ENCODE measurements around the gene RAPH1.

DNA sequence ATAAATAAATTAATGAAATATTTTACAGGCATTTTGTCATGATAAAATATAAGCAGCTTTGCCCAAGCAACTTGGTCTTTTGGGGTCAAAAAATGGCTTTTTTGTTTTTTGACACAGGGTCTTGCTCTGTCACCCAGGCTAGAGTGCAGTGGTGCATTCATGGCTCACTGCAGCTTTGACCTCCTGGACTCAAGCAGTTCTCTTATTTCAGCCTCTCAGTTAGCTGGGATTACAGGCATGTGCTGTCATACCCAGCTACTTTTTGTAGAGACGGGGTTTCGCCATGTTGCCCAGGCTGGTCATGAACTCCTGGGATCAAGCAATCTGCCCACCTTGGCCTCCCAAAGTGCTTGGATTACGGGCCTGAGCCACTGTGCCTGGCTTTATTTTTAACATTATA is 155.9 kb downstream of the RAPH1 start:
- TF ChIP-seq, protein P1, sequence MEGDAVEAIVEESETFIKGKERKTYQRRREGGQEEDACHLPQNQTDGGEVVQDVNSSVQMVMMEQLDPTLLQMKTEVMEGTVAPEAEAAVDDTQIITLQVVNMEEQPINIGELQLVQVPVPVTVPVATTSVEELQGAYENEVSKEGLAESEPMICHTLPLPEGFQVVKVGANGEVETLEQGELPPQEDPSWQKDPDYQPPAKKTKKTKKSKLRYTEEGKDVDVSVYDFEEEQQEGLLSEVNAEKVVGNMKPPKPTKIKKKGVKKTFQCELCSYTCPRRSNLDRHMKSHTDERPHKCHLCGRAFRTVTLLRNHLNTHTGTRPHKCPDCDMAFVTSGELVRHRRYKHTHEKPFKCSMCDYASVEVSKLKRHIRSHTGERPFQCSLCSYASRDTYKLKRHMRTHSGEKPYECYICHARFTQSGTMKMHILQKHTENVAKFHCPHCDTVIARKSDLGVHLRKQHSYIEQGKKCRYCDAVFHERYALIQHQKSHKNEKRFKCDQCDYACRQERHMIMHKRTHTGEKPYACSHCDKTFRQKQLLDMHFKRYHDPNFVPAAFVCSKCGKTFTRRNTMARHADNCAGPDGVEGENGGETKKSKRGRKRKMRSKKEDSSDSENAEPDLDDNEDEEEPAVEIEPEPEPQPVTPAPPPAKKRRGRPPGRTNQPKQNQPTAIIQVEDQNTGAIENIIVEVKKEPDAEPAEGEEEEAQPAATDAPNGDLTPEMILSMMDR (conservative IDR thresholded peaks at IDR 0.05; ENCODE audit: low read depth, low read length), result no peak
- no peak for TF ChIP-seq EZH2phosphoT487 (IDR thresholded peaks at IDR 0.05; ENCODE audit: borderline replicate concordance, low read length)
